Retinal pigment epithelial cell (primary cell): Measurements from ENCODE around the gene ZC3H12C.

Experiments
- DNase-seq: peaks from one replicate; pipeline ENCODE4 v3.0.0-alpha.2; 2010; ENCODE audit warnings: low read depth
- H3K4me3 ChIP-seq: 2 replicates; pipeline ENCODE4 v1.5.1; 2011; ENCODE audit warnings: mild to moderate bottlenecking, low read length, control low read depth, moderate library complexity
- TF ChIP-seq, protein P1 (sequence below): conservative IDR thresholded peaks from 2 replicates; pipeline ENCODE4 v1.5.1; 2011; ENCODE audit warnings: low read depth, low read length, control low read depth, inconsistent platforms

ZC3H12C gene

DNA sequence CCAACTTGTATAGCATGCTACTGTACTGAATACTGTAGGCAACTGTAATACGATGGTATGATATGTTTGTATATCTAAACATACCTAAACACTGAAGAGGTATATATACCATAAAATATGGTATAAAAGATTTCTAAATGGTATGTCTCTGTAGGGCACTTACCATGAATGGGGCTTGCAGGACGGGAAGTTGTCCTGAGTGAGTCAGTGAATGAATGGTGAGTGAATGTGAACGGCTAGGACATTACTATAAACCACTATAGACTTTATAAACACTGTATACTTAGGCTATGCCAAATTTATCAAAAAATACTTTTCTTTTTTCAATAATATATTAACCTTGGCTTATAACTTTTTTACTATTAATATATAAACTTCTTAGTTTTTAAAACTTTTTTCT lies 66.8 kb downstream of the ZC3H12C start:
- H3K4me3 ChIP-seq, result no peak overlapping the region
- TF ChIP-seq, protein P1, sequence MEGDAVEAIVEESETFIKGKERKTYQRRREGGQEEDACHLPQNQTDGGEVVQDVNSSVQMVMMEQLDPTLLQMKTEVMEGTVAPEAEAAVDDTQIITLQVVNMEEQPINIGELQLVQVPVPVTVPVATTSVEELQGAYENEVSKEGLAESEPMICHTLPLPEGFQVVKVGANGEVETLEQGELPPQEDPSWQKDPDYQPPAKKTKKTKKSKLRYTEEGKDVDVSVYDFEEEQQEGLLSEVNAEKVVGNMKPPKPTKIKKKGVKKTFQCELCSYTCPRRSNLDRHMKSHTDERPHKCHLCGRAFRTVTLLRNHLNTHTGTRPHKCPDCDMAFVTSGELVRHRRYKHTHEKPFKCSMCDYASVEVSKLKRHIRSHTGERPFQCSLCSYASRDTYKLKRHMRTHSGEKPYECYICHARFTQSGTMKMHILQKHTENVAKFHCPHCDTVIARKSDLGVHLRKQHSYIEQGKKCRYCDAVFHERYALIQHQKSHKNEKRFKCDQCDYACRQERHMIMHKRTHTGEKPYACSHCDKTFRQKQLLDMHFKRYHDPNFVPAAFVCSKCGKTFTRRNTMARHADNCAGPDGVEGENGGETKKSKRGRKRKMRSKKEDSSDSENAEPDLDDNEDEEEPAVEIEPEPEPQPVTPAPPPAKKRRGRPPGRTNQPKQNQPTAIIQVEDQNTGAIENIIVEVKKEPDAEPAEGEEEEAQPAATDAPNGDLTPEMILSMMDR, result no peak
- no peak for DNase-seq

DNA sequence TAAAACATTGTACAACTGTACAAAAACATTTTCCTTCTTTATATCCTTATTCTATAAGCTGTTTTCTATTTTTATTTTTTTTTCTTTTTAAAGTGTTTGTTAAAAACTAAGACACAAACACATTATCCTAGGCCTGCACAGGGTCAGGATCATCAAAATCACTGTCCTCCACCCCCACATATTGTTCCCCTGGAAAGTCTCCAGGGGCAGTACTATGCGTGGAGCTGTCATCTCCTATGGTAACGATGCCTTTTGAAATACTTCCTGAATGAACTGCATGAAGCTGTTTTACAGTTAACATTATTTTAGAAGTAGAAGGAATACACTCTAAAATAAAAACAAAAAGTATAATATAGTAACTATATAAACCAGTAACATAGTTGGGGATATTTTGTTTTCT lies 67.2 kb downstream of the ZC3H12C start:
- TF ChIP-seq, protein P1, result no peak

DNA sequence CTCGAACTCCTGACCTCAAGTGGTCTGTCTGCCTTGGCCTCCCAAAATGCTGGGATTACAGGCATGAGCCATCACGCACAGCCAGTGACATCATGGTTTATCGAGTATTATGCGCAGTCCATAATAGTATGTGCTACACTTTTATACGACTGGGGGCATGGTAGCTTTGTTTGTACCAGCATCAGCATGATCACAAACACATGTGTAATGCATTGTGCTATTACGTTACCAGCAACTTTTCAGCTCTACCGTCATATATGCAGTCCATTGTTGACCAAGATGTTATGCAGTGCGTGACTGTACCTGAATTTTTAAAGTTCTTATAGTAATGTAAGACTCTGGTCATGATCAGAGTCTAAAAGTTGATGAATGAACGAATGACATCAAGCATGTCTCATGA lies 67.9 kb downstream of the ZC3H12C start:
- no peak for DNase-seq
- H3K4me3 ChIP-seq, result no peak overlapping the region
- TF ChIP-seq, protein P1, result no peak

More for the DNA sequence above, 67.2 kb downstream of the ZC3H12C start:
- H3K4me3 ChIP-seq, result no peak overlapping the region
- DNase-seq, result no peak

DNA sequence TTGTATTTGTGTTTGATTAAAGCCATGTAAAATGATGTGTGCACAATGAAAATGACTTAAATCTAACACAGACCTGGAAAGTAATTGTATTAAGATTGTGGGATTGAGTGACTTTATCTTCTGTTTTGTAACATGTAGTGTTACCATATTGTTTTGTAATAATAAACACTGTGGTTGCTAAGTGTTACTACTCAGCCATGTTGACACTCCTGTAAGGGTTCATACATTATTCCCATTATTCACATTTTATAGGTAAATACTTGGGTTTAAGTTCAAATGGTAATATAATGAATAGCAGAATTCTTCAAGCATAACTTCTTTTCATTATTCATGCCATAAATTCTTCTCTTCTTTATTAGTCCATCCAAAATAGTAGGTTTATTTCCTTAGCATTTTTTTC lies 69.0 kb downstream of the ZC3H12C start:
- no peak for DNase-seq
- TF ChIP-seq, protein P1, result no peak
- no peak overlapping the region for H3K4me3 ChIP-seq

DNA sequence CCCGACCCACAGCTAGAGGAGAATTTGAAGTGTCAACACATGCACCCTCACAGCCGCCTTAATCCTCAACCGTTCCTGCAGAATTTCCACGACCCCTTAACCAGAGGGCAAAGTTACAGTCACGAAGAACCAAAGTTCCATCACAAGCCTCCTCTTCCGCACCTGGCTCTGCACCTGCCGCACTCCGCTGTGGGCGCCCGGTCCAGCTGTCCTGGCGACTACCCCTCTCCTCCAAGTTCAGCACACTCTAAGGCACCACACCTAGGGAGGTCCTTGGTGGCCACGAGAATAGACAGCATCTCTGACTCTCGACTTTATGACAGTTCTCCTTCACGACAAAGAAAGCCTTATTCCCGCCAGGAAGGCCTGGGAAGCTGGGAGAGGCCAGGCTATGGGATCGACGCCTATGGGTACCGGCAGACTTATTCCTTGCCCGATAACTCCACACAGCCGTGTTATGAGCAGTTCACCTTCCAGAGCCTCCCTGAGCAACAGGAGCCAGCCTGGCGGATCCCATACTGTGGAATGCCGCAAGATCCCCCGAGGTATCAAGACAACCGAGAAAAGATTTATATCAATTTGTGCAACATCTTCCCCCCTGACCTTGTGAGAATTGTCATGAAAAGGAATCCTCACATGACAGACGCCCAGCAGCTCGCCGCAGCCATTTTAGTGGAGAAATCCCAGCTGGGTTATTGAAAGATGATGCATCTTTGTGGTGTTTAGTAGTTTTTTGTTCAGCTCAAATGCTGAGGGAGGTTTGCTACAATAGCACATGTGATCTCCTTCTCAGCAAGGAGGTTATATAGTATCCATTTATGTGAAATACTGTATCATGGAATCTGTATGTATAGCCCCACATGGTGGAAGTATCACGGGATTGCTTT lies 72.1 kb downstream of the ZC3H12C start:
- DNase-seq, result no peak
- TF ChIP-seq, protein P1, result no peak
- no peak overlapping the region for H3K4me3 ChIP-seq

DNA sequence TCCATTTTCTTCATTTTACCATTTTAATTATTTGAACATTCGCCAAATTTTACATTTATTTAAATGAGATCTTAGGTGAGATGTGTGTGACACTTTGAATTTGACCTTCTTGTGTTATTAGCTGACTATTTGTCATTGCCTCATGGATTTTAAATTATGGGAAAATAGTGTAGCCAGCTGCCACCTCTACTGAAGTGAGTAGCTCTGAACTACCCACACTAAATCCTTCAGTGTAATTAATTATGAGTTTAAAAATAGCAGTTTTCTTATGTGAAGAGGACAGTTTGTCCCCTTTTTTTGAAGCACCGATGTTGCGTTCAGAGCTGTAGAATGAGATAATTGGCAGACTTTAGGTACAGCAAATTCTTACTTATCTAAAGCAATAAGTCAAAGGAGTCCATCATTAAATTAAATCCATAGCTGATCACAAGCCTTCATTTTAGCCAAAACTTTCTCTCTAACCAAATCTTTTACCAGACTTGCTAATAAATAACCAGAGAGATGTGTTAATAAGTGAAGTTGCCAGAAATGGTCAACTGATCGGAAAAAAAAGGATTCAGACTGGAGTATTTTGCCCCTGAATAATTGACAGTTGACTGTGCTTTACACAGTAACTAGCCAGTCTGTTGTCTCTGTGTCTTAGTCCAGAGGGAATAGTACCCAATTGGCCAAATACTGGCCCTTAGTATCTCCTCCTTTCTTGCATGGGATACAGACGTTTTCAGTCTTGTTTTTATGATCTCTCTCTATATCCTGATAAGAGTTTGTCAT lies 75.0 kb downstream of the ZC3H12C start:
- TF ChIP-seq, protein P1, result no peak
- no peak overlapping the region for H3K4me3 ChIP-seq
- DNase-seq, result no peak
